GM18861 (cell line): ENCODE measurements around the gene SPAG8.

ENCODE experiments used
- ATAC-seq: cut with Tn5 transposase; IDR thresholded peaks from one replicate; pipeline ENCODE4 v1.9.1; 2021; ENCODE audit not compliant: unreplicated experiment

The SPAG8 gene

GRCh38 chr9:35781066-35781465, 31.0 kb downstream of the SPAG8 start:
- no peak for ATAC-seq

DNA sequence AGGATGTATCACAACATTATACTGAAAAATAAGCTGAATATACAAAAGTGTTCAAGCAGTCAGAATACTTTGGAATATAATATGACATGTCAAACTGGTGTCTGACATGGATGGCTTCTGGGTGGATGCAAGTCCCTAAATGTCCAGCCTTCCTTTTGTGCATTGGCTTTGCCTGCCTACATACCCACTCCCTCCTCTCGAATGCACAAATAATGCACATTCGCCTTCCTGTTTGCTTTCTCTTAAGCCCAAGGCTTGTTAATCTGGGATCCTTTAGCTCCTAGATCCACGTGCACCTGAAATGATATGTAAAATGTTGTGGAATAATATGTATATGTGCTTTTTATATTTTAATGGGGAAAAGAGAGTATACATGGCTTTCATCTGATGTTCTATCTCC, 33.6 kb downstream of the SPAG8 start:
- no peak for ATAC-seq

- no peak for ATAC-seq
Measured at GRCh38 chr9:35776018-35776417, 36.0 kb downstream of the SPAG8 start.

DNA sequence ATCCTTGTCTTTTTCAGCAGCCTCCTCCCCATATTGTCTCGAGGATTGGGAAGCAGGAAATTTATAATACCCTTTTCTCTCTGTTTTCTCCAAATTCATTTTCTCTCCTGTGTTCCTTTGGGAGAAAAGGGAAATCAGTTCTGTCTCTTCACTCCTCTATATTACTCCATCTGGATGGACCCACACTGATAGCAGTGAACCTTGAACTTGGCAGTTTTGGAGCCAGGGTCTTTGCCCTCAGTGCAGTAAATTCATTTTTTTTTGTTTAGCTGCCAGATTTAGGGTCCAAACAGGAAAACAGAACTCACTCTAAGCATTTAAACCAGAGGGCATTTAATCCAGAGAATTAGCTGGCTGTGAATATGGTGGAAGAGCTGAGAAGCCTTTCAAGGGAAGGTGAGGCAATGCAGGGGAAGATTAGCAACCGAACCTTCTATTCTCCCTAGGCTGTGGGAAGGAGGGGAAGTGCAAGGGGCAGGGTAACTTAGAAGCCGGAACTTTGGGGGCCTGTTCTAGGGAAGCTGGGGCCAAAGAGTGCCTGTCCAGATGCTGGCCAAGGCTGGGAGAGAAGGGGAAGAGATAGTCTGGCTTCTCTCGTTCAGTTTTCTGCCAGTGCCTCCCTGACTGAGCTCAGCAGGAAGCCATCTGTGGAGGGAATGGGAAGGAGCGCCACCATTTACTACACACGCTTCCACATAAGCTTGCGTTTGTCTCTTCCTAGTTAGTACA, 37.0 kb downstream of the SPAG8 start:
- no peak for ATAC-seq

GRCh38 chr9:35771943-35772342, 40.1 kb downstream of the SPAG8 start:
- ATAC-seq, result no peak

GRCh38 chr9:35771534-35771933, 40.5 kb downstream of the SPAG8 start:
- no peak for ATAC-seq

- ATAC-seq, result no peak
Measured at GRCh38 chr9:35771075-35771433, 41.0 kb downstream of the SPAG8 start.

- ATAC-seq, result no peak
Measured at GRCh38 chr9:35769763-35770162, 42.3 kb downstream of the SPAG8 start.

DNA sequence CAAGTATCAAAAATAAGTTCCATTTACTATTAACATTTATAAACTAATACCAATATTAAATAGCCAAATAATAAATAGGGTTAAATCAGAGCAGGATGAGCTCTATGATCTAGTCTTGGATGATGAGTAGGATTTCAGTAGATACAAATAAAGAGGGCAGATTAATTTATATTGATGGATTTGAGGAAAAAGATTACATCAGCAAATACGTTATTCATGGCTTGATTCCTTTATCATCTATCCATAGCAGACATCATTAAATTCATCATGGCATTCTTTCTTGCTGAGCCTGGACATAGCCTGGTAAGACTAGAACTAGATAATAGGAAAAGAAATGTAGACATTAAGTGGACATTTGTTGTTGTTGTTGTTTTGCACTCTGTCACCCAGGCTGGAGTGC, 44.6 kb downstream of the SPAG8 start:
- no peak for ATAC-seq

- no peak for ATAC-seq
Measured at GRCh38 chr9:35766997-35767396, 45.1 kb downstream of the SPAG8 start.

DNA sequence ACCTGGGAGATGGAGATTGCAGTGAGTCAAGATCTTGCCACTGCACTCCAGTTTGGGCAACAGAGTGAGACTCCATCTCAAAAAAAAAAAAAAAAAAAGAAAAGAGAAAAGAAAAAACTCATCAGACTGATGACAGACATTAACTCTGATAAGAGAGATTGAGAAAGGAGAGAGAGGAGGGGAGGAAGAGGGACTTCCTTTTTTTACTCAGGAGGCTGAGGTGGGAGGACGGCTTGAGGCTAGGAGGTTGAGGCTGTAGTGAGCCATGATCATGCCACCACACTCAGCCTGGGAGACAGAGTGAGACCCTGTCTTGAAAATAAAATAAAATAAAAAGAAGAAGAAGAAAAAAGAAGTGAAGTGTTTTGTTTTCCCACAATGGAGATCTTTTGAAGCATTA, 48.3 kb downstream of the SPAG8 start:
- no peak for ATAC-seq

DNA sequence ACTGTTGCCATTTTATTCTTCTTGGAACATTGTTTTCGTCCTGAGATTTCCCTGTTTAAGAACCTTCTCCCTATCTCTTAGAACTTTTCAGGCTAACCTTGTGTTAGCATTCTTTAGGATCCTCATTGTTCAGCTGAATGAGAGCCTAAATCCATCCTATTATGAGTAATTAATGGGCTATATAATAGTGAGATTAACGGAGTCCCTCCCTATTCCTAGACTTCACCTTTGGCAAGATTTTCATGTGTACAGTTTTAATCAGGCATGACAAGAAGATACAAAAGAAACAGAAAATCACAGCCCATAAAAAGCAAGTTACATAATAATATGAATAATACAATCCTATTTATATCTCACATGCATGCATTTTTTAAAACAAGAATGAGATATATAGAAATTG, 48.9 kb downstream of the SPAG8 start:
- ATAC-seq, result no peak

DNA sequence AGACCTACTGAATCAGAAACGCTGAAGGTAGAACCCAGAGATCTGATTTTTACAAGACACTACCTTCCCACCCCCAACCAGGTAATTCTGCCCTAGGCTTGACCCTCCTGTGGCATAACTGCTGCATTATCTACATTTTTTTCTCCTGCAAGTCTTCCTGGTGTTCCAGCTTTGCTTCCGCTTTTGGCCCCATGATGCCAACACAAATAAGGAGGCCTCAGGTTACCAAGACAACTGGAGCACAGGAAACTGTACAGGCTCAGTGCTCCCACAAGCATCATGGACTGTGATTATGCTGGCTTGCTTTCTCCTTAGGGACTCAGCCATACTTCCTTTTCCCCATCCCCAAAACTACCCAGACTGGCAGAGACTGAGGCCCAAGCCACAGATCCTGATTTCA, 51.4 kb downstream of the SPAG8 start:
- no peak for ATAC-seq

GRCh38 chr9:35759795-35760194, 52.3 kb downstream of the SPAG8 start:
- ATAC-seq, result no peak
